ENCODE data around the gene SPATA2L. TPM values are rescaled to one million over a fixed set of nuclear protein-coding genes. Genes with fewer than 3 reads are reported as not detected.
A peak's percentile ranks its signal among the peaks of the same experiment; 100 is the strongest.

Gene SPATA2L
- total and polyA plus RNA-seq, 10 of the 15 experiments (the other 5 are each of a cell fraction or from before 2014, with no cell fraction given) = 0.20 to 6.9 (median 3.9) TPM; not detected in 1

DNA sequence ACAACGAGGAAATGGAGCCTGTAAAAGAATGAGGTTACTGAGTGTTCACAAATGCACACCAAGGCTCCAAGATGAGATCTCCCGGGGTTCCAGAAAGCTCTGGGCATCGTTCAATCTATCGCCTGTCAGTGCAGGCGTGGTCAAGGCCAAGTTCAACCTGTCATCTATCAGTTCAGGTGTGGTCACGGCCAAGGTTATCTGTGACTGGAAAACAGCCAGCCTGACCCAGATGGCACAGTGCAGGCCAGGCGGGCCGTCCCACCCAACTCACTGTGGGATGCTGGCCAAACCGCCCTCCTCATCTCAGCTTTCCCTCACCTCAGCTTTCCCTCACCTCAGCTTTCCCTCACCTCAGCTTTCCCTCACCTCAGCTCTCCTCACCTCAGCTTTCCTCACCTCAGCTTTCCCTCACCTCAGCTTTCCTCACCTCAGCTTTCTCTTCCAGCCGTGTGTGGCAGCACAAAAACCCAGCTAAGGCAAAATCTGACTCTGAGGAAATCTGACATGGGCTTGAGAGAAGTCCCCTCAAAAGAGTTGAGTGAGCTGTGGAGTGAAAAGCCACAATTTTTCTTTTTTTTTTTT is 46.4 kb downstream of the SPATA2L start:
- no peaks in the 10 kb centered on the region for H3K27me3 ChIP-seq (replicated peaks in 1 of 2; ENCODE audit: control insufficient read depth in 2 of 2, insufficient read depth in 2 of 2, low read length in 1 of 2)
- ChIA-PET CTCF (interaction anchor here (2.9 kb wide), 1 partner anchor 45 kb away, joined by 9 read pairs; no protein-coding TSS in a partner anchor), RAD21 (ENCODE audit: unreplicated experiment) (no interaction called here), POLR2A (interaction anchor here (0.7 kb wide), 1 partner anchor 443 kb away, joined by 4 read pairs; no protein-coding TSS in a partner anchor), SMC1A (ENCODE audit: uncharacterized antibody, unreplicated experiment) (no interaction called here)
- no peak overlapping the region for H2AFZ ChIP-seq (ENCODE audit: control insufficient read depth, low read depth, low read length)
- 94% methylated on average over 10 of the region's 10 CpGs for WGBS (ENCODE audit: insufficient coverage, insufficient replicate concordance, low lambda C conversion rate, missing lambda C conversion rate)
- H4K20me1 ChIP-seq (ENCODE audit: control insufficient read depth, insufficient read depth) = no peaks in the 10 kb centered on the region
- in situ Hi-C loops (cut with MboI) (no loop called here), intact Hi-C loops (cut with micrococcal nuclease; ENCODE audit: unreplicated experiment) (no loop called here)
- H3K4me1 ChIP-seq (ENCODE audit: control insufficient read depth, insufficient read depth, low read length) = peaks cover 14% of the 10 kb centered on the region
- H3K4me3 ChIP-seq = no peak overlapping the region
- peaks cover 47% of the 10 kb centered on the region for H3K79me2 ChIP-seq (ENCODE audit: control insufficient read depth, insufficient read depth, low read length)
- peak overlapping the region; percentile 38; the same call in 1 of the 2 replicates for H3K4me2 ChIP-seq (ENCODE audit: control insufficient read depth, insufficient read depth)
- no peak overlapping the region for H3K27ac ChIP-seq (ENCODE audit: control insufficient read depth, insufficient read depth)
- BruUV-seq (replicated peaks) = TSS peak; percentile 57
- FAIRE-seq = no peak
- H3K9me3 ChIP-seq (replicated peaks; ENCODE audit: control insufficient read depth, insufficient read depth, low read length) = no peaks in the 10 kb centered on the region
- no peak for ATAC-seq
- H3K36me3 ChIP-seq (ENCODE audit: control insufficient read depth in 2 of 2, insufficient read depth in 2 of 2, low read length in 1 of 2) = peaks cover 2 to 9% of the 10 kb centered on the region in 2 experiments; a peak in 3 of 4 replicates
- H3K9ac ChIP-seq (ENCODE audit: control insufficient read depth, insufficient read depth, low read length) = no peak overlapping the region
- DNase-seq (ENCODE audit: low read depth, low spot score) = no peak
- TF ChIP-seq POLR2A (IDR thresholded peaks at IDR 0.05; ENCODE audit: low read depth, low read length) = no peak
- no peak for TF ChIP-seq CREM (IDR thresholded peaks at IDR 0.05; ENCODE audit: low read depth)
- TF ChIP-seq, protein P1, sequence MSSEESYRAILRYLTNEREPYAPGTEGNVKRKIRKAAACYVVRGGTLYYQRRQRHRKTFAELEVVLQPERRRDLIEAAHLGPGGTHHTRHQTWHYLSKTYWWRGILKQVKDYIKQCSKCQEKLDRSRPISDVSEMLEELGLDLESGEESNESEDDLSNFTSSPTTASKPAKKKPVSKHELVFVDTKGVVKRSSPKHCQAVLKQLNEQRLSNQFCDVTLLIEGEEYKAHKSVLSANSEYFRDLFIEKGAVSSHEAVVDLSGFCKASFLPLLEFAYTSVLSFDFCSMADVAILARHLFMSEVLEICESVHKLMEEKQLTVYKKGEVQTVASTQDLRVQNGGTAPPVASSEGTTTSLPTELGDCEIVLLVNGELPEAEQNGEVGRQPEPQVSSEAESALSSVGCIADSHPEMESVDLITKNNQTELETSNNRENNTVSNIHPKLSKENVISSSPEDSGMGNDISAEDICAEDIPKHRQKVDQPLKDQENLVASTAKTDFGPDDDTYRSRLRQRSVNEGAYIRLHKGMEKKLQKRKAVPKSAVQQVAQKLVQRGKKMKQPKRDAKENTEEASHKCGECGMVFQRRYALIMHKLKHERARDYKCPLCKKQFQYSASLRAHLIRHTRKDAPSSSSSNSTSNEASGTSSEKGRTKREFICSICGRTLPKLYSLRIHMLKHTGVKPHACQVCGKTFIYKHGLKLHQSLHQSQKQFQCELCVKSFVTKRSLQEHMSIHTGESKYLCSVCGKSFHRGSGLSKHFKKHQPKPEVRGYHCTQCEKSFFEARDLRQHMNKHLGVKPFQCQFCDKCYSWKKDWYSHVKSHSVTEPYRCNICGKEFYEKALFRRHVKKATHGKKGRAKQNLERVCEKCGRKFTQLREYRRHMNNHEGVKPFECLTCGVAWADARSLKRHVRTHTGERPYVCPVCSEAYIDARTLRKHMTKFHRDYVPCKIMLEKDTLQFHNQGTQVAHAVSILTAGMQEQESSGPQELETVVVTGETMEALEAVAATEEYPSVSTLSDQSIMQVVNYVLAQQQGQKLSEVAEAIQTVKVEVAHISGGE (CRISPR knock-in tag; IDR thresholded peaks at IDR 0.05) = no peak
- TF ChIP-seq ZNF622 (IDR thresholded peaks at IDR 0.05) = no peak
- TF ChIP-seq, protein P2, sequence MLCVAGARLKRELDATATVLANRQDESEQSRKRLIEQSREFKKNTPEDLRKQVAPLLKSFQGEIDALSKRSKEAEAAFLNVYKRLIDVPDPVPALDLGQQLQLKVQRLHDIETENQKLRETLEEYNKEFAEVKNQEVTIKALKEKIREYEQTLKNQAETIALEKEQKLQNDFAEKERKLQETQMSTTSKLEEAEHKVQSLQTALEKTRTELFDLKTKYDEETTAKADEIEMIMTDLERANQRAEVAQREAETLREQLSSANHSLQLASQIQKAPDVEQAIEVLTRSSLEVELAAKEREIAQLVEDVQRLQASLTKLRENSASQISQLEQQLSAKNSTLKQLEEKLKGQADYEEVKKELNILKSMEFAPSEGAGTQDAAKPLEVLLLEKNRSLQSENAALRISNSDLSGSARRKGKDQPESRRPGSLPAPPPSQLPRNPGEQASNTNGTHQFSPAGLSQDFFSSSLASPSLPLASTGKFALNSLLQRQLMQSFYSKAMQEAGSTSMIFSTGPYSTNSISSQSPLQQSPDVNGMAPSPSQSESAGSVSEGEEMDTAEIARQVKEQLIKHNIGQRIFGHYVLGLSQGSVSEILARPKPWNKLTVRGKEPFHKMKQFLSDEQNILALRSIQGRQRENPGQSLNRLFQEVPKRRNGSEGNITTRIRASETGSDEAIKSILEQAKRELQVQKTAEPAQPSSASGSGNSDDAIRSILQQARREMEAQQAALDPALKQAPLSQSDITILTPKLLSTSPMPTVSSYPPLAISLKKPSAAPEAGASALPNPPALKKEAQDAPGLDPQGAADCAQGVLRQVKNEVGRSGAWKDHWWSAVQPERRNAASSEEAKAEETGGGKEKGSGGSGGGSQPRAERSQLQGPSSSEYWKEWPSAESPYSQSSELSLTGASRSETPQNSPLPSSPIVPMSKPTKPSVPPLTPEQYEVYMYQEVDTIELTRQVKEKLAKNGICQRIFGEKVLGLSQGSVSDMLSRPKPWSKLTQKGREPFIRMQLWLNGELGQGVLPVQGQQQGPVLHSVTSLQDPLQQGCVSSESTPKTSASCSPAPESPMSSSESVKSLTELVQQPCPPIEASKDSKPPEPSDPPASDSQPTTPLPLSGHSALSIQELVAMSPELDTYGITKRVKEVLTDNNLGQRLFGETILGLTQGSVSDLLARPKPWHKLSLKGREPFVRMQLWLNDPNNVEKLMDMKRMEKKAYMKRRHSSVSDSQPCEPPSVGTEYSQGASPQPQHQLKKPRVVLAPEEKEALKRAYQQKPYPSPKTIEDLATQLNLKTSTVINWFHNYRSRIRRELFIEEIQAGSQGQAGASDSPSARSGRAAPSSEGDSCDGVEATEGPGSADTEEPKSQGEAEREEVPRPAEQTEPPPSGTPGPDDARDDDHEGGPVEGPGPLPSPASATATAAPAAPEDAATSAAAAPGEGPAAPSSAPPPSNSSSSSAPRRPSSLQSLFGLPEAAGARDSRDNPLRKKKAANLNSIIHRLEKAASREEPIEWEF (IDR thresholded peaks at IDR 0.05; ENCODE audit: insufficient replicate concordance, low read depth, low read length) = no peak
- no peak for TF ChIP-seq RAD21 (IDR thresholded peaks at IDR 0.05; ENCODE audit: insufficient read depth, low read depth, low read length)
- TF ChIP-seq, protein P3, sequence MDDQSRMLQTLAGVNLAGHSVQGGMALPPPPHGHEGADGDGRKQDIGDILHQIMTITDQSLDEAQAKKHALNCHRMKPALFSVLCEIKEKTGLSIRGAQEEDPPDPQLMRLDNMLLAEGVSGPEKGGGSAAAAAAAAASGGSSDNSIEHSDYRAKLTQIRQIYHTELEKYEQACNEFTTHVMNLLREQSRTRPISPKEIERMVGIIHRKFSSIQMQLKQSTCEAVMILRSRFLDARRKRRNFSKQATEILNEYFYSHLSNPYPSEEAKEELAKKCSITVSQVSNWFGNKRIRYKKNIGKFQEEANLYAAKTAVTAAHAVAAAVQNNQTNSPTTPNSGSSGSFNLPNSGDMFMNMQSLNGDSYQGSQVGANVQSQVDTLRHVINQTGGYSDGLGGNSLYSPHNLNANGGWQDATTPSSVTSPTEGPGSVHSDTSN (IDR thresholded peaks at IDR 0.05; ENCODE audit: insufficient replicate concordance, low read depth, low read length) = no peak
- no peak for TF ChIP-seq RELA (IDR thresholded peaks at IDR 0.05; ENCODE audit: borderline replicate concordance, partially characterized antibody)
- TF ChIP-seq TCF12 (IDR thresholded peaks at IDR 0.05; ENCODE audit: low read depth, low read length) = no peak
- TF ChIP-seq CHD2 (IDR thresholded peaks at IDR 0.05; ENCODE audit: borderline replicate concordance, low read depth, low read length) = no peak
- TF ChIP-seq POU2F2 (IDR thresholded peaks at IDR 0.05; ENCODE audit: borderline replicate concordance, low read depth, low read length) = no peak
- TF ChIP-seq PAX5 (IDR thresholded peaks at IDR 0.05; ENCODE audit: borderline replicate concordance, low read depth, low read length) = no peak
